SH-SY5Y (cell line): ENCODE measurements around the gene CCDC54.

Experiments used
- GATA2 ChIP-seq: IDR thresholded peaks from 2 replicates; pipeline ENCODE4 v1.6.1; 2011; ENCODE audit warnings: mild to moderate bottlenecking, low read depth, low read length
- GATA3 ChIP-seq: IDR thresholded peaks from 2 replicates; pipeline ENCODE4 v1.6.1; 2011; ENCODE audit warnings: low read depth, mild to moderate bottlenecking, low read length, moderate library complexity

GRCh38 chr3:107365051-107365450 lies 12.2 kb upstream of the CCDC54 start:
- TF ChIP-seq GATA2 (no peak), GATA3 (no peak)
